Gastroesophageal sphincter (tissue), 3 donors: ENCODE data around the gene NOTUM.

Experiments
- EP300 ChIP-seq: sonication (generic); formaldehyde crosslinking; IDR thresholded peaks from one replicate; pipeline ENCODE4 v1.6.1; 2017; ENCODE audit warnings: antibody characterized with exemption, mild to moderate bottlenecking
- POLR2AphosphoS5 ChIP-seq: sonication (generic); formaldehyde crosslinking; IDR thresholded peaks from one replicate; pipeline ENCODE4 v1.6.1; 2017; ENCODE audit warnings: antibody characterized with exemption
- TF ChIP-seq, protein P1 (sequence below), 4 experiments: fragments of 200-600 bp in 2 of 4; fragments of 450-650 bp in 2 of 4; sonication (generic) in 1 of 4; IDR thresholded peaks; one replicate each; pipeline ENCODE4 v1.5.1; 2017 to 2019; ENCODE audit warnings: antibody characterized with exemption in 4 of 4, mild to moderate bottlenecking in 2 of 4, moderate library complexity in 2 of 4

- TF ChIP-seq POLR2AphosphoS5 (no peak), EP300 (no peak)
- TF ChIP-seq, protein P1, sequence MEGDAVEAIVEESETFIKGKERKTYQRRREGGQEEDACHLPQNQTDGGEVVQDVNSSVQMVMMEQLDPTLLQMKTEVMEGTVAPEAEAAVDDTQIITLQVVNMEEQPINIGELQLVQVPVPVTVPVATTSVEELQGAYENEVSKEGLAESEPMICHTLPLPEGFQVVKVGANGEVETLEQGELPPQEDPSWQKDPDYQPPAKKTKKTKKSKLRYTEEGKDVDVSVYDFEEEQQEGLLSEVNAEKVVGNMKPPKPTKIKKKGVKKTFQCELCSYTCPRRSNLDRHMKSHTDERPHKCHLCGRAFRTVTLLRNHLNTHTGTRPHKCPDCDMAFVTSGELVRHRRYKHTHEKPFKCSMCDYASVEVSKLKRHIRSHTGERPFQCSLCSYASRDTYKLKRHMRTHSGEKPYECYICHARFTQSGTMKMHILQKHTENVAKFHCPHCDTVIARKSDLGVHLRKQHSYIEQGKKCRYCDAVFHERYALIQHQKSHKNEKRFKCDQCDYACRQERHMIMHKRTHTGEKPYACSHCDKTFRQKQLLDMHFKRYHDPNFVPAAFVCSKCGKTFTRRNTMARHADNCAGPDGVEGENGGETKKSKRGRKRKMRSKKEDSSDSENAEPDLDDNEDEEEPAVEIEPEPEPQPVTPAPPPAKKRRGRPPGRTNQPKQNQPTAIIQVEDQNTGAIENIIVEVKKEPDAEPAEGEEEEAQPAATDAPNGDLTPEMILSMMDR (IDR thresholded peaks at IDR 0.05) = no peak
Observed at GRCh38 chr17:81940538-81941483, 20.2 kb downstream of the NOTUM start.
